Heart left ventricle (tissue), 13 donors: ENCODE data around the gene AIG1.
A peak's percentile ranks its signal among the peaks of the same experiment; 100 is the strongest.

Experiments
- POLR2A ChIP-seq, 2 donors: fragments of 450-650 bp; IDR thresholded peaks; one replicate each; pipeline ENCODE4 v1.6.1; 2017; ENCODE audit warnings: antibody characterized with exemption in 2 of 2, mild to moderate bottlenecking in 2 of 2, moderate library complexity in 2 of 2
- TF ChIP-seq, protein P1 (sequence below), 12 donors: fragments of 200-600 bp; sonication (generic) in 4 of 12; IDR thresholded peaks; one replicate each; pipeline versions ENCODE4 v1.5.0 to v1.8.0; 2018 to 2022; ENCODE audit warnings: antibody characterized with exemption in 12 of 12, mild to moderate bottlenecking in 5 of 12
- donor health status: ischemic (EF 13 %, LVEDD 7.1; RV severe dilation, severe dysfunction).
- donor health status: DM: no; HTN: yes; CAD: no.
- donor health status: DM: no; HTN: no; CAD: no.
- donor health status: ischemic (EF 25% LVEDD 6.9; RV normal size, moderate dysfunction).
- donor health status: ischemic (EF 25% LVEDD 5.7; RV mildly dilated, moderate dysfunction).
- donor health status: ischemic (EF 35%, LVEDD 5.7; RV mildly dilated, moderate dysfunction).
- donor health status: nonischemic (EF 11% LVEDD 7.7; RV severe dilation, severe dysfunction).
- donor health status: DM: yes; HTN: yes; CAD: no.
- donor health status: PGD.
- donor health status: ischemic (EF 29% LVEDD 5.4; RV normal size, mild dysfunction).
- donor health status: nonischemic (EF 23%, LVEDD 6.1; RV moderate dilation, normal function).

DNA sequence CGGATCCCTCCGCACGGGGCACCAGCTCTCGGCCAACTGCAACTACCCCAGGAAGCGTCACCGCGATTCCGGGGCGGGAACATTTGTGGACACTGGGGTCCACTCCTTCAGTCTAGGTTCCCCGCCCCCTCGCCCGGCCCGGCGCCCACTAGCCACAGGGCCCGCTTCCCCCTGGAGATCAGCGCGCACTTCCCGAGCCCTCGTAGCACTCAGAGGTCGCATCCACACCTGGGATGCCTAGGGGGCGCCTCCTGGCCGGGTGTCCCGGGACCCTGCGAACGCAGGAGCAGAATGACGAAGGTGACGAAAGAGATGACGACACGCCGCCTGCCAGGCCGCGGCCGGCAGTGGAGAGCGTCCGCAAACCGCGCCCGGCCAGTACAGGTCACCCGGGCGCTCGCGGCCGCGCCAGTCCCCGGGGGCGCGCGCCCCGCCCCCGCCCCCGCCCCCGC, 309 bp upstream of the AIG1 start:
- TF ChIP-seq, protein P1, sequence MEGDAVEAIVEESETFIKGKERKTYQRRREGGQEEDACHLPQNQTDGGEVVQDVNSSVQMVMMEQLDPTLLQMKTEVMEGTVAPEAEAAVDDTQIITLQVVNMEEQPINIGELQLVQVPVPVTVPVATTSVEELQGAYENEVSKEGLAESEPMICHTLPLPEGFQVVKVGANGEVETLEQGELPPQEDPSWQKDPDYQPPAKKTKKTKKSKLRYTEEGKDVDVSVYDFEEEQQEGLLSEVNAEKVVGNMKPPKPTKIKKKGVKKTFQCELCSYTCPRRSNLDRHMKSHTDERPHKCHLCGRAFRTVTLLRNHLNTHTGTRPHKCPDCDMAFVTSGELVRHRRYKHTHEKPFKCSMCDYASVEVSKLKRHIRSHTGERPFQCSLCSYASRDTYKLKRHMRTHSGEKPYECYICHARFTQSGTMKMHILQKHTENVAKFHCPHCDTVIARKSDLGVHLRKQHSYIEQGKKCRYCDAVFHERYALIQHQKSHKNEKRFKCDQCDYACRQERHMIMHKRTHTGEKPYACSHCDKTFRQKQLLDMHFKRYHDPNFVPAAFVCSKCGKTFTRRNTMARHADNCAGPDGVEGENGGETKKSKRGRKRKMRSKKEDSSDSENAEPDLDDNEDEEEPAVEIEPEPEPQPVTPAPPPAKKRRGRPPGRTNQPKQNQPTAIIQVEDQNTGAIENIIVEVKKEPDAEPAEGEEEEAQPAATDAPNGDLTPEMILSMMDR (IDR thresholded peaks at IDR 0.05), result peak in 5 of 12 donors; percentile 17 to 40 (median 26)
- TF ChIP-seq POLR2A (IDR thresholded peaks at IDR 0.05), result no peak
